ENCODE measurements around the gene SLC25A27. TPM values are rescaled to one million over a fixed set of nuclear protein-coding genes. Genes with fewer than 3 reads are reported as not detected.

SLC25A27 gene
- total and polyA plus RNA-seq, 9 of the 15 experiments (the other 6 are each of a cell fraction or from before 2014, with no cell fraction given) = not detected

DNA sequence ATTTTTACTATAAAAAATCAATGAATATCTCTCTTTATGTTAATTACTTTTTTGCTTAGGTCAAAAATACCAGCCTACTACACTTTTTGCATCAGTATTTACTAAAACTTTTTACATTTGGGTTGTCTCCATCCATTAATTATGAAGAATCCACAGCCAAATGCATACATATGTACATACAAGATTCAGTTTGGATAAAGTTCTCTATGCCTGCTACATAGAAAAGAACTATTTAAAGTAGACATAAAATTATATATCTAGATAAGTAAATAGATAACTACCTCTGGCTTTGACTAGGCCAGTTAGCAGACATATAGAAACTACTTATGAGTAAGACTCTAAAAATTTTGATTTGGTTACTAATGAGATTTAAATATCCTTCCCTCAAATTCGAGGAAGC, 47.2 kb downstream of the SLC25A27 start (continued):
- TF ChIP-seq, protein P1, sequence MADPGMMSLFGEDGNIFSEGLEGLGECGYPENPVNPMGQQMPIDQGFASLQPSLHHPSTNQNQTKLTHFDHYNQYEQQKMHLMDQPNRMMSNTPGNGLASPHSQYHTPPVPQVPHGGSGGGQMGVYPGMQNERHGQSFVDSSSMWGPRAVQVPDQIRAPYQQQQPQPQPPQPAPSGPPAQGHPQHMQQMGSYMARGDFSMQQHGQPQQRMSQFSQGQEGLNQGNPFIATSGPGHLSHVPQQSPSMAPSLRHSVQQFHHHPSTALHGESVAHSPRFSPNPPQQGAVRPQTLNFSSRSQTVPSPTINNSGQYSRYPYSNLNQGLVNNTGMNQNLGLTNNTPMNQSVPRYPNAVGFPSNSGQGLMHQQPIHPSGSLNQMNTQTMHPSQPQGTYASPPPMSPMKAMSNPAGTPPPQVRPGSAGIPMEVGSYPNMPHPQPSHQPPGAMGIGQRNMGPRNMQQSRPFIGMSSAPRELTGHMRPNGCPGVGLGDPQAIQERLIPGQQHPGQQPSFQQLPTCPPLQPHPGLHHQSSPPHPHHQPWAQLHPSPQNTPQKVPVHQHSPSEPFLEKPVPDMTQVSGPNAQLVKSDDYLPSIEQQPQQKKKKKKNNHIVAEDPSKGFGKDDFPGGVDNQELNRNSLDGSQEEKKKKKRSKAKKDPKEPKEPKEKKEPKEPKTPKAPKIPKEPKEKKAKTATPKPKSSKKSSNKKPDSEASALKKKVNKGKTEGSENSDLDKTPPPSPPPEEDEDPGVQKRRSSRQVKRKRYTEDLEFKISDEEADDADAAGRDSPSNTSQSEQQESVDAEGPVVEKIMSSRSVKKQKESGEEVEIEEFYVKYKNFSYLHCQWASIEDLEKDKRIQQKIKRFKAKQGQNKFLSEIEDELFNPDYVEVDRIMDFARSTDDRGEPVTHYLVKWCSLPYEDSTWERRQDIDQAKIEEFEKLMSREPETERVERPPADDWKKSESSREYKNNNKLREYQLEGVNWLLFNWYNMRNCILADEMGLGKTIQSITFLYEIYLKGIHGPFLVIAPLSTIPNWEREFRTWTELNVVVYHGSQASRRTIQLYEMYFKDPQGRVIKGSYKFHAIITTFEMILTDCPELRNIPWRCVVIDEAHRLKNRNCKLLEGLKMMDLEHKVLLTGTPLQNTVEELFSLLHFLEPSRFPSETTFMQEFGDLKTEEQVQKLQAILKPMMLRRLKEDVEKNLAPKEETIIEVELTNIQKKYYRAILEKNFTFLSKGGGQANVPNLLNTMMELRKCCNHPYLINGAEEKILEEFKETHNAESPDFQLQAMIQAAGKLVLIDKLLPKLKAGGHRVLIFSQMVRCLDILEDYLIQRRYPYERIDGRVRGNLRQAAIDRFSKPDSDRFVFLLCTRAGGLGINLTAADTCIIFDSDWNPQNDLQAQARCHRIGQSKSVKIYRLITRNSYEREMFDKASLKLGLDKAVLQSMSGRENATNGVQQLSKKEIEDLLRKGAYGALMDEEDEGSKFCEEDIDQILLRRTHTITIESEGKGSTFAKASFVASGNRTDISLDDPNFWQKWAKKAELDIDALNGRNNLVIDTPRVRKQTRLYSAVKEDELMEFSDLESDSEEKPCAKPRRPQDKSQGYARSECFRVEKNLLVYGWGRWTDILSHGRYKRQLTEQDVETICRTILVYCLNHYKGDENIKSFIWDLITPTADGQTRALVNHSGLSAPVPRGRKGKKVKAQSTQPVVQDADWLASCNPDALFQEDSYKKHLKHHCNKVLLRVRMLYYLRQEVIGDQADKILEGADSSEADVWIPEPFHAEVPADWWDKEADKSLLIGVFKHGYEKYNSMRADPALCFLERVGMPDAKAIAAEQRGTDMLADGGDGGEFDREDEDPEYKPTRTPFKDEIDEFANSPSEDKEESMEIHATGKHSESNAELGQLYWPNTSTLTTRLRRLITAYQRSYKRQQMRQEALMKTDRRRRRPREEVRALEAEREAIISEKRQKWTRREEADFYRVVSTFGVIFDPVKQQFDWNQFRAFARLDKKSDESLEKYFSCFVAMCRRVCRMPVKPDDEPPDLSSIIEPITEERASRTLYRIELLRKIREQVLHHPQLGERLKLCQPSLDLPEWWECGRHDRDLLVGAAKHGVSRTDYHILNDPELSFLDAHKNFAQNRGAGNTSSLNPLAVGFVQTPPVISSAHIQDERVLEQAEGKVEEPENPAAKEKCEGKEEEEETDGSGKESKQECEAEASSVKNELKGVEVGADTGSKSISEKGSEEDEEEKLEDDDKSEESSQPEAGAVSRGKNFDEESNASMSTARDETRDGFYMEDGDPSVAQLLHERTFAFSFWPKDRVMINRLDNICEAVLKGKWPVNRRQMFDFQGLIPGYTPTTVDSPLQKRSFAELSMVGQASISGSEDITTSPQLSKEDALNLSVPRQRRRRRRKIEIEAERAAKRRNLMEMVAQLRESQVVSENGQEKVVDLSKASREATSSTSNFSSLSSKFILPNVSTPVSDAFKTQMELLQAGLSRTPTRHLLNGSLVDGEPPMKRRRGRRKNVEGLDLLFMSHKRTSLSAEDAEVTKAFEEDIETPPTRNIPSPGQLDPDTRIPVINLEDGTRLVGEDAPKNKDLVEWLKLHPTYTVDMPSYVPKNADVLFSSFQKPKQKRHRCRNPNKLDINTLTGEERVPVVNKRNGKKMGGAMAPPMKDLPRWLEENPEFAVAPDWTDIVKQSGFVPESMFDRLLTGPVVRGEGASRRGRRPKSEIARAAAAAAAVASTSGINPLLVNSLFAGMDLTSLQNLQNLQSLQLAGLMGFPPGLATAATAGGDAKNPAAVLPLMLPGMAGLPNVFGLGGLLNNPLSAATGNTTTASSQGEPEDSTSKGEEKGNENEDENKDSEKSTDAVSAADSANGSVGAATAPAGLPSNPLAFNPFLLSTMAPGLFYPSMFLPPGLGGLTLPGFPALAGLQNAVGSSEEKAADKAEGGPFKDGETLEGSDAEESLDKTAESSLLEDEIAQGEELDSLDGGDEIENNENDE (IDR thresholded peaks at IDR 0.05; ENCODE audit: low read depth, low read length) = no peak
- TF ChIP-seq ZKSCAN3 (CRISPR knock-in tag; IDR thresholded peaks at IDR 0.05) = no peak
- no peak for TF ChIP-seq XRCC3 (IDR thresholded peaks at IDR 0.05)
- TF ChIP-seq ZNF778 (CRISPR knock-in tag; IDR thresholded peaks at IDR 0.05) = no peak
- TF ChIP-seq, protein P2, sequence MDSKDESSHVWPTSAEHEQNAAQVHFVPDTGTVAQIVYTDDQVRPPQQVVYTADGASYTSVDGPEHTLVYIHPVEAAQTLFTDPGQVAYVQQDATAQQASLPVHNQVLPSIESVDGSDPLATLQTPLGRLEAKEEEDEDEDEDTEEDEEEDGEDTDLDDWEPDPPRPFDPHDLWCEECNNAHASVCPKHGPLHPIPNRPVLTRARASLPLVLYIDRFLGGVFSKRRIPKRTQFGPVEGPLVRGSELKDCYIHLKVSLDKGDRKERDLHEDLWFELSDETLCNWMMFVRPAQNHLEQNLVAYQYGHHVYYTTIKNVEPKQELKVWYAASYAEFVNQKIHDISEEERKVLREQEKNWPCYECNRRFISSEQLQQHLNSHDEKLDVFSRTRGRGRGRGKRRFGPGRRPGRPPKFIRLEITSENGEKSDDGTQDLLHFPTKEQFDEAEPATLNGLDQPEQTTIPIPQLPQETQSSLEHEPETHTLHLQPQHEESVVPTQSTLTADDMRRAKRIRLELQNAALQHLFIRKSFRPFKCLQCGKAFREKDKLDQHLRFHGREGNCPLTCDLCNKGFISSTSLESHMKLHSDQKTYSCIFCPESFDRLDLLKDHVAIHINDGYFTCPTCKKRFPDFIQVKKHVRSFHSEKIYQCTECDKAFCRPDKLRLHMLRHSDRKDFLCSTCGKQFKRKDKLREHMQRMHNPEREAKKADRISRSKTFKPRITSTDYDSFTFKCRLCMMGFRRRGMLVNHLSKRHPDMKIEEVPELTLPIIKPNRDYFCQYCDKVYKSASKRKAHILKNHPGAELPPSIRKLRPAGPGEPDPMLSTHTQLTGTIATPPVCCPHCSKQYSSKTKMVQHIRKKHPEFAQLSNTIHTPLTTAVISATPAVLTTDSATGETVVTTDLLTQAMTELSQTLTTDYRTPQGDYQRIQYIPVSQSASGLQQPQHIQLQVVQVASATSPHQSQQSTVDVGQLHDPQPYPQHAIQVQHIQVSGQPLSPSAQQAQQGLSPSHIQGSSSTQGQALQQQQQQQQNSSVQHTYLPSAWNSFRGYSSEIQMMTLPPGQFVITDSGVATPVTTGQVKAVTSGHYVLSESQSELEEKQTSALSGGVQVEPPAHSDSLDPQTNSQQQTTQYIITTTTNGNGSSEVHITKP (IDR thresholded peaks at IDR 0.05; ENCODE audit: partially characterized antibody) = no peak
- TF ChIP-seq ERF (CRISPR knock-in tag; IDR thresholded peaks at IDR 0.05) = no peak
- no peak for TF ChIP-seq HOXB6 (CRISPR knock-in tag; IDR thresholded peaks at IDR 0.05; ENCODE audit: borderline replicate concordance)
- no peak for TF ChIP-seq NFXL1 (CRISPR knock-in tag; IDR thresholded peaks at IDR 0.05)
- TF ChIP-seq HNRNPLL (IDR thresholded peaks at IDR 0.05; ENCODE audit: low read depth, low read length, poor library complexity, severe bottlenecking) = no peak
- TF ChIP-seq FOXK1 (CRISPR knock-in tag; IDR thresholded peaks at IDR 0.05; ENCODE audit: borderline replicate concordance) = no peak
- no peak for TF ChIP-seq NUFIP1 (IDR thresholded peaks at IDR 0.05; ENCODE audit: partially characterized antibody)
